CD4-positive, CD25-positive, alpha-beta regulatory T cell (primary cell): Measurements from ENCODE around the gene WWOX. TPM values are rescaled to one million over a fixed set of nuclear protein-coding genes. Genes with fewer than 3 reads are reported as not detected.
A peak's percentile ranks its signal among the peaks of the same experiment; 100 is the strongest.

Experiments
- ATAC-seq, 2 donors: fragments of 150-1000 bp; cut with Tn5 transposase; one replicate each; pipeline ENCODE4 v1.10.0; 2021; ENCODE audit warnings: low read depth in 2 of 2, moderate number of reproducible peaks in 2 of 2, moderate library complexity in 1 of 2
- DNase-seq, 3 donors: peaks; one replicate each; pipeline versions ENCODE4 v3.0.0 to v3.0.0-alpha.2; 2012 to 2022; ENCODE audit warnings: mixed read lengths in 1 of 3
- H3K27ac ChIP-seq: one replicate; pipeline ENCODE4 v1.7.0; 2013; ENCODE audit warnings: mild to moderate bottlenecking, low read length; ENCODE audit not compliant: insufficient read depth, poor library complexity, severe bottlenecking
- H3K27me3 ChIP-seq: one replicate; pipeline ENCODE4 v1.7.0; 2013; ENCODE audit warnings: low read length; ENCODE audit not compliant: control insufficient read depth, insufficient read depth
- H3K36me3 ChIP-seq: one replicate; pipeline ENCODE4 v1.7.0; 2013; ENCODE audit warnings: mild to moderate bottlenecking, low read length, moderate library complexity; ENCODE audit not compliant: control insufficient read depth, insufficient read depth
- H3K4me1 ChIP-seq: 2 replicates; pipeline ENCODE4 v1.7.0; 2013; ENCODE audit warnings: mild to moderate bottlenecking, low read length; ENCODE audit not compliant: insufficient read depth, control insufficient read depth, poor library complexity, severe bottlenecking
- H3K4me3 ChIP-seq: one replicate; pipeline ENCODE4 v1.7.0; 2013; ENCODE audit warnings: low read depth, mild to moderate bottlenecking, low read length, moderate library complexity
- H3K9me3 ChIP-seq, 2 experiments: 1 replicate in 1 of 2; 2 replicates in 1 of 2; pipeline ENCODE4 v1.7.0; 2013; ENCODE audit warnings: low read length in 2 of 2, mild to moderate bottlenecking in 1 of 2, moderate library complexity in 1 of 2; ENCODE audit not compliant: control insufficient read depth in 2 of 2
- H3K27ac Mint-ChIP-seq, 3 donors: one replicate each; pipeline ENCODE4 v1.8.0; 2020 to 2022; ENCODE audit warnings: mild to moderate bottlenecking in 3 of 3, mixed read lengths in 3 of 3, moderate library complexity in 2 of 3
- H3K27me3 Mint-ChIP-seq: one replicate; pipeline ENCODE4 v1.8.0; 2022; ENCODE audit warnings: mild to moderate bottlenecking, mixed read lengths
- H3K36me3 Mint-ChIP-seq: one replicate; pipeline ENCODE4 v1.8.0; 2020; ENCODE audit warnings: mixed read lengths
- H3K4me1 Mint-ChIP-seq, 4 donors: one replicate each; pipeline ENCODE4 v1.8.0; 2020 to 2022; ENCODE audit warnings: mixed read lengths in 4 of 4, mild to moderate bottlenecking in 1 of 4
- H3K4me3 Mint-ChIP-seq, 4 donors: one replicate each; pipeline ENCODE4 v1.8.0; 2020 to 2022; ENCODE audit warnings: mild to moderate bottlenecking in 4 of 4, mixed read lengths in 4 of 4, moderate library complexity in 3 of 4
- H3K9me3 Mint-ChIP-seq, 7 donors: one replicate each; pipeline ENCODE4 v1.8.0; 2020 to 2022; ENCODE audit warnings: mixed read lengths in 7 of 7, mild to moderate bottlenecking in 3 of 7, moderate library complexity in 2 of 7
- polyA plus RNA-seq, 4 donors: library from polyadenylated mRNA; unstranded; fragments of 300-500 nt; fragmentation: Illumina TruSeq; gene quantifications; one replicate each; pipeline ENCODE4 v1.2.3, GENCODE V29; 2021
- total RNA-seq: library from RNA; stranded (reverse); gene quantifications from one replicate; pipeline ENCODE4 v1.2.3, GENCODE V29; 2022

The WWOX gene
- total and polyA plus RNA-seq, 5 donors from 2014 or later, result 10.3 to 18.6 (median 12.8) TPM

- Histone ChIP-seq H3K4me3 (no peak overlapping the region), H3K36me3 (no peaks in the 10 kb centered on the region), H3K27ac (no peak overlapping the region), H3K9me3 (no peaks in the 10 kb centered on the region), H3K27me3 (no peaks in the 10 kb centered on the region), H3K4me1 (no peaks in the 10 kb centered on the region)
- peaks cover 11 to 16% (median 14%) of the 10 kb centered on the region in 4 donors for H3K4me1 Mint-ChIP-seq
- H3K27me3 Mint-ChIP-seq, result no peaks in the 10 kb centered on the region
- DNase-seq (no peak), ATAC-seq (no peak)
- H3K27ac Mint-ChIP-seq, result no peak overlapping the region
- no peak overlapping the region for H3K4me3 Mint-ChIP-seq
- no peaks in the 10 kb centered on the region for H3K36me3 Mint-ChIP-seq
- no peaks in the 10 kb centered on the region for H3K9me3 Mint-ChIP-seq
These were observed 692.5 kb downstream of the WWOX start for GRCh38 chr16:78791926-78792325.

GRCh38 chr16:78792952-78793351 is 693.5 kb downstream of the WWOX start:
- H3K27me3 Mint-ChIP-seq, result no peaks in the 10 kb centered on the region
- H3K4me1 ChIP-seq, result no peaks in the 10 kb centered on the region
- ATAC-seq, result no peak
- H3K4me3 Mint-ChIP-seq, result no peak overlapping the region
- no peaks in the 10 kb centered on the region for H3K36me3 ChIP-seq
- H3K4me3 ChIP-seq, result no peak overlapping the region
- DNase-seq, result no peak
- no peaks in the 10 kb centered on the region for H3K27me3 ChIP-seq
- no peaks in the 10 kb centered on the region for H3K9me3 Mint-ChIP-seq
- H3K36me3 Mint-ChIP-seq, result no peaks in the 10 kb centered on the region
- peaks cover 7 to 16% (median 14%) of the 10 kb centered on the region in 4 donors for H3K4me1 Mint-ChIP-seq
- H3K27ac ChIP-seq, result no peak overlapping the region
- no peaks in the 10 kb centered on the region for H3K9me3 ChIP-seq
- no peak overlapping the region for H3K27ac Mint-ChIP-seq

GRCh38 chr16:78794581-78795250 is 695.3 kb downstream of the WWOX start:
- Histone ChIP-seq H3K4me1 (no peaks in the 10 kb centered on the region), H3K4me3 (no peak overlapping the region), H3K27me3 (no peaks in the 10 kb centered on the region), H3K36me3 (no peaks in the 10 kb centered on the region), H3K27ac (no peak overlapping the region), H3K9me3 (no peaks in the 10 kb centered on the region)
- ATAC-seq (no peak), DNase-seq (peak in 1 of 3 donors; percentile 58)
- Mint-ChIP-seq H3K9me3 (no peaks in the 10 kb centered on the region), H3K4me1 (peaks cover 7 to 16% (median 14%) of the 10 kb centered on the region in 4 donors), H3K4me3 (no peak overlapping the region), H3K27ac (peak overlapping the region in 2 of 3 donors; percentile 20 to 65), H3K27me3 (no peaks in the 10 kb centered on the region), H3K36me3 (no peaks in the 10 kb centered on the region)

DNA sequence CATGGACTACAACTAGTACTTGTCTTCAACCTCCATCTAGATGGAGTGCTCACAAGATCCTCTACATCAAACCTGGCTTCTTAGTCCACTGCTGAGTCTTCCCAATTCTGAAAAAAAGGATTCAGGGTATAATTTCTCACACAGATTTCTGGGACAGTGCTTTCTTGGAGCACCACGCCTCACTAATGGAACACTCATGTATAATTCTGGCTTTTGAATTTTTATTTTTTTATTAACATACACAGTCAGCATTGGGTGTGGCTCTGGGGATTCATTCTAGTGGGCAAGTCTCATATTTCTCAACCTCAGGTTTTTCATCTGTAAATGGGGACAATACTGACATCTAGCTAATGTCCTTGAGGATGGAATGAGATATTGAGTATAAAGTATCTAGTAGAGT is 696.0 kb downstream of the WWOX start:
- Mint-ChIP-seq H3K4me3 (no peak overlapping the region), H3K4me1 (peaks cover 7 to 15% (median 13%) of the 10 kb centered on the region in 4 donors), H3K27me3 (no peaks in the 10 kb centered on the region), H3K9me3 (no peaks in the 10 kb centered on the region), H3K36me3 (no peaks in the 10 kb centered on the region), H3K27ac (no peak overlapping the region)
- H3K27me3 ChIP-seq, result no peaks in the 10 kb centered on the region
- no peak for DNase-seq
- no peaks in the 10 kb centered on the region for H3K9me3 ChIP-seq
- no peaks in the 10 kb centered on the region for H3K4me1 ChIP-seq
- H3K4me3 ChIP-seq, result no peak overlapping the region
- no peak for ATAC-seq
- no peaks in the 10 kb centered on the region for H3K36me3 ChIP-seq
- H3K27ac ChIP-seq, result no peak overlapping the region

- no peak overlapping the region for H3K27ac Mint-ChIP-seq
- no peak for ATAC-seq
These were observed 696.9 kb downstream of the WWOX start for GRCh38 chr16:78796221-78796866.

DNA sequence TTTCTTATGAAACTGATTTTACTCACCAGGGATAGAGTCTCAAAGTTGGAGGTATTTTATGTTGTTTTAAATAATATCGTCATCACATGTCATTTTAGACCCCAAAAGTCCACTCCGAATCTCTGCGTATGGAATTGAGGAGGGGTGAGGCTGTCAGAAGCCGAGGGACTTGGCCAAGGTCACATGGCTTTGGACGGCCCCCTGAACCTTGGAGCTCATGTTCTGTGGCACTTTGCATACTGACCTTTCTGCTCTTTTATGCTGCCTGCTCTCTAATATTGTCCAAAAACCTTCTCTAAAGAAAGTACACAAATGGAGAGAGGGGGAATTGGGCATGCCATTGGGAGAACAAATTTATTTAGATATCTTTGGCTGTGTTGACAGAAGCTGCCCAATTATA is 700.0 kb downstream of the WWOX start:
- Histone ChIP-seq H3K9me3 (no peaks in the 10 kb centered on the region), H3K36me3 (no peaks in the 10 kb centered on the region), H3K4me1 (no peaks in the 10 kb centered on the region), H3K27me3 (no peaks in the 10 kb centered on the region), H3K4me3 (no peak overlapping the region), H3K27ac (no peak overlapping the region)
- no peak overlapping the region for H3K27ac Mint-ChIP-seq
- no peak for ATAC-seq
- no peak overlapping the region for H3K4me3 Mint-ChIP-seq
- DNase-seq, result no peak
- no peaks in the 10 kb centered on the region for H3K36me3 Mint-ChIP-seq
- H3K9me3 Mint-ChIP-seq, result no peaks in the 10 kb centered on the region
- H3K4me1 Mint-ChIP-seq, result peaks cover 6 to 13% (median 8%) of the 10 kb centered on the region in 4 donors
- no peaks in the 10 kb centered on the region for H3K27me3 Mint-ChIP-seq

More at GRCh38 chr16:78796221-78796866, 696.9 kb downstream of the WWOX start:
- H3K4me1 ChIP-seq, result no peaks in the 10 kb centered on the region
- no peaks in the 10 kb centered on the region for H3K27me3 ChIP-seq
- no peak overlapping the region for H3K4me3 Mint-ChIP-seq
- H3K36me3 ChIP-seq, result no peaks in the 10 kb centered on the region
- H3K27me3 Mint-ChIP-seq, result no peaks in the 10 kb centered on the region
- H3K27ac ChIP-seq, result no peak overlapping the region
- H3K36me3 Mint-ChIP-seq, result no peaks in the 10 kb centered on the region
- peak in 2 of 3 donors; percentile 20 to 71 for DNase-seq
- no peaks in the 10 kb centered on the region for H3K9me3 ChIP-seq
- H3K4me1 Mint-ChIP-seq, result peaks cover 7 to 15% (median 10%) of the 10 kb centered on the region in 4 donors
- H3K9me3 Mint-ChIP-seq, result no peaks in the 10 kb centered on the region
- no peak overlapping the region for H3K4me3 ChIP-seq

DNA sequence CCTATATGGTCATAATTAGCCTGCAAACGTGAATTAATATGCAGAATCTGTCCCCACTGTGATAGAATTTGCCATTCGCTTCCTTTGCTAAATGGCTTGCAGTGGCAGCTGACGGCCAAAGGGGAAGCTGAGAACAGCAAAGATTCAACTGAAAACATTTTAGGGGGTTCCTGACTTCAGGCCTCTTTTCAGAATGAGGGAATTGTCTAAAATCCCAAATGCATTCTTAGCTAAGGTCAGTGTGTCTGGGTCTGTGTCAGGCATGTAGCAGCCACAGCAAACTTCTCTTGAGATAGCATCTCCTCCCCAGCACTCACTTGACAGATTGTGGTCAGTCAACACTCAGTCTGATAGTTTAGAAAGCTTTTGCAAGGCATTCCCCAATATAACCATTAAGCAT is 701.1 kb downstream of the WWOX start:
- DNase-seq (no peak), ATAC-seq (no peak)
- H3K9me3 ChIP-seq, result no peaks in the 10 kb centered on the region
- no peaks in the 10 kb centered on the region for H3K27me3 ChIP-seq
- no peaks in the 10 kb centered on the region for H3K4me1 ChIP-seq
- Mint-ChIP-seq H3K9me3 (no peaks in the 10 kb centered on the region), H3K4me3 (no peak overlapping the region), H3K4me1 (peaks cover 0 to 2% (median 1%) of the 10 kb centered on the region in 4 donors), H3K36me3 (no peaks in the 10 kb centered on the region), H3K27me3 (no peaks in the 10 kb centered on the region), H3K27ac (no peak overlapping the region)
- H3K4me3 ChIP-seq, result no peak overlapping the region
- no peaks in the 10 kb centered on the region for H3K36me3 ChIP-seq
- no peak overlapping the region for H3K27ac ChIP-seq
